Placental pericyte (primary cell): ENCODE data around the gene LDHB. TPM values are rescaled to one million over a fixed set of nuclear protein-coding genes. Genes with fewer than 3 reads are reported as not detected.

ENCODE experiments used
- total RNA-seq: library from RNA; depleted of rRNA; stranded (reverse); fragments of >200 nt; gene quantifications from 2 replicates; pipeline ENCODE4 v1.2.3, GENCODE V29; 2012

The LDHB gene
- 375 and 574 TPM in 2 replicates for total RNA-seq

DNA sequence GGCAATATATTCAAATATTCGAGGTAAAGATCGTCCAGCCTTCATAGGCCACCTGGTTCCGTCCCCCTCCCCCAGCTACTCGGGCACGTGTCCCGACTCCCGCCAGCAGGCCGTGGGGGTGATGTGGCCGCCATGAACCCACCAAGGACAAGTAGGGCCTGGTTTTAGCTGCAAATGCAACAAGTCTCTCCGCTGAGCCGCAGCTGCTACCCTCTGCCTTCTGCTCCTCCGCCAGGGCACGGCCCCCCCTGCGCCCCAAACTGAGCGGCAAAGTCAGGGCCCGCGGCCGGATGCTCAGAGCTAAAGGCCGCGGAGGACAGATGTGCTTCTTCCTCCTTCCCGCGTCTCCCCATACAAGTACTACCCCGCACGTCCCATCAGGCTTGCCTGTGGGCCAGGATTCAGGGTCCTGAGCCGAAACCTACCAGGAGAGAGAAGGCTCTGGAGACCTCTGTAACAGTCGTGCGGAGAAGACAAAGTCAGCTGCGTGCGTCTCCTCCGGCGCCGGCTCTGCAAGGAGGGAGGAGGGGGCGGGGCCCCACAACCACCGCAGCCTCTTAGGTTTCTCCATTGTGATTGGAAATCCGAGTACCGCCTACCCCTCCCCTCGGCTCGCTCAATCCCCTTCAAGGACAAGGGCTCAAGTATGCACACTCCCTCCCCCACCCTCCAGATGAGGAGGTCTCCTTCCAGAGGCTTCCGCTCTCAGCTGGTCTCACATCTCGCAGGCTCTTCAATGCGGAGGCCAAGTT, at the start of gene LDHB:
TSS of gene LDHB (minus strand) at position 517 of the 752 bp plus-strand sequence. CDS start 3,171 bp downstream, outside the sequence.

DNA sequence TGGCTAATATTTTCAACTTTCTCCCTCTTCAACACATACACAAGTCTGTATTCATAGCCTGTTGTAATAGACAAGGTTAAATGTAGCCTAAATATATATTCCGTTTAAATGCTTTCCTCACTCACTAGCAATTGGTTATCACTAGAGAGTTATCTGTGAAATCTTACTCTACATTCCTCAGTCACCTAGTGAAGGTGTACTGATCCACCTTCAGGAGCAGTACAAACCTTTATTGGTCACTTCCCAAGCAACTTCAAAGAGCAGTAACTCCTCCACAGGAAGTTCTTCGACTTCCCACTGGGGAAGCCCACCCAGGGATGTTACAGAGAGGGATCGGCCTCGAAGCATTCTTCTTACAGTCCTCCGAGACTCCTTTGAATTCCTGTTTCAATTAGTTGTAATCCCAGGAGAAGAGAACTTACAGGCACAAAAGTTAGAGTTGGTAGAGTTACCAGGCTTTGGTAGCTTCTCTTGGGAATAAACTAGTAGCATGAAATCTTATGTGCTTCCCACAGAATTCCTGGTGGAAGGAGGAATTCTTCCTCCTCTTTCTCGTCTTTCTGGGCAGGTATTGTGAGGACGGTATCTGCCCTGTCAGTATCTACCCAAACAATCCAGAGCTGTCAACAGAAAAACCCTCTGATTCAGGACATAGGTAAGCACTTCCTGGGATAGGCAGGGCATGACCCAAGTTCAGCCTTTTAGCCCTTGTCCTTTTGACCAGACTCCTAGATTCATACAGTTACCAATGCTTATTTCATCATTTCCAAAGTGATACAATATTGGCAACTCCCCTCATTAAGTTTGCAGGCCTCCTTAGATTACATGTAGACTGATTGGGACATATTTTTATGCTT, 53.2 kb downstream of the LDHB start, which contains the start of gene GYS2:
TSS of gene GYS2 (minus strand) at position 603 of the 857 bp plus-strand sequence. CDS start at position 348, 255 bp downstream.

Other genes with a start within 250 kb of the LDHB start
- 17.3 and 20.6 TPM in 2 replicates for gene PYROXD1, start 220.2 kb downstream of the LDHB start, total RNA-seq
- gene RECQL, start 156.2 kb downstream of the LDHB start, total RNA-seq, result 42.5 and 122 TPM in 2 replicates
- gene GOLT1B, start 156.1 kb downstream of the LDHB start, total RNA-seq, result 66.5 and 106 TPM in 2 replicates
- 0.29 and 0.44 TPM in 2 replicates for gene SPX, start 131.5 kb downstream of the LDHB start, total RNA-seq
- not detected in 2 replicates for gene GYS2, start 53.0 kb downstream of the LDHB start, total RNA-seq
- 0.57 TPM in 1 of 2 replicates, not detected in the other for gene KCNJ8, start 116.9 kb upstream of the LDHB start, total RNA-seq